ENCODE results near the gene ATP1A2.

Gene ATP1A2

DNA sequence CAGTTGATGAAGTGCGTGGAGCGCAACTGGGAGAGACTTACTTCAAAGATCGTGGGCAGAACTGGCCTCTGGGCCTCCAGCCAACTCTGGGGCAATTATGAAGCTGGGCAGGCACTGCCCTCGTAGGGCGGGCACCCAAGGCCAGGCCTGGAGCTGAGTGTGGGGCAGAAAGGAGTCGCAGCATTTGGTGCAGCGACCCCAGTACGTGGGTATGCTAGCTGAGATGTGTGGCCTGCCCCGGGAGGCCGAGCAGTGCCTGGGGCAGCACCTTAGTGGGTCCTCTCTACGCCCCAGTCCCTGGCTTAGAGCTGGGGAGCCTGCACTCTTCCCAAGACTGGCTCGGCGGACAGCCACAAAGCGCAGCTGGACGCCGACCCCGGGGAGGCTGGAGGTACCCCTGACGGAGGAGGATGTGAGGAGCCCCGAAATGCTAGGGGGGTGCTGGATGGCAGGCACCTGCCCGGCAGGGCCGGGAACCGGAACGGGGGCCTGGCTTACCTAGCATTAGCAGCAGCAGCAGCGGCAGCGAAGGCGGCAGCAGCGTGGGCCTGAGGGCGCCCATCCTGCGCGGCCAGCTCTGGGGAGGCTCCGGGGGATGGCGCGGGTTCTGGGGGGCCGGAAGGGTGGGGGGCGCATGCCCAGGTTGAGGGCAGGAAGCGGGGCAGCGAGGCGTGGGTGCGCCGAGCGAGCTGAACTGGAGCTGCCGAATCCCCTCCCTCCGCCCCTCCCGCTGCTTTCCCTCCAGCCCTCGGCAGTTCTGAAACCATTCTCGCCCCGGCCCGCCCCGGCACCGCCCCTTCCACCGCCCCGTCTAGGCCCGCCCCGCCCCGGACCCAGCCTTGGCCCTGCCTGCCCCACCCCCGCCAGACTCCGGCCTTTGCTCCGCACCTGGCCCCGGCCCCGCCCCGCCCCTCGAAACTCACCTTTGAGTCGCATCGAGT, 17.4 kb upstream of the ATP1A2 start, which contains the start of gene IGSF8 (continued):
- TF ChIP-seq MEIS1 (CRISPR knock-in tag; IDR thresholded peaks at IDR 0.05; ENCODE audit: borderline replicate concordance): no peak
- TF ChIP-seq, protein P1, sequence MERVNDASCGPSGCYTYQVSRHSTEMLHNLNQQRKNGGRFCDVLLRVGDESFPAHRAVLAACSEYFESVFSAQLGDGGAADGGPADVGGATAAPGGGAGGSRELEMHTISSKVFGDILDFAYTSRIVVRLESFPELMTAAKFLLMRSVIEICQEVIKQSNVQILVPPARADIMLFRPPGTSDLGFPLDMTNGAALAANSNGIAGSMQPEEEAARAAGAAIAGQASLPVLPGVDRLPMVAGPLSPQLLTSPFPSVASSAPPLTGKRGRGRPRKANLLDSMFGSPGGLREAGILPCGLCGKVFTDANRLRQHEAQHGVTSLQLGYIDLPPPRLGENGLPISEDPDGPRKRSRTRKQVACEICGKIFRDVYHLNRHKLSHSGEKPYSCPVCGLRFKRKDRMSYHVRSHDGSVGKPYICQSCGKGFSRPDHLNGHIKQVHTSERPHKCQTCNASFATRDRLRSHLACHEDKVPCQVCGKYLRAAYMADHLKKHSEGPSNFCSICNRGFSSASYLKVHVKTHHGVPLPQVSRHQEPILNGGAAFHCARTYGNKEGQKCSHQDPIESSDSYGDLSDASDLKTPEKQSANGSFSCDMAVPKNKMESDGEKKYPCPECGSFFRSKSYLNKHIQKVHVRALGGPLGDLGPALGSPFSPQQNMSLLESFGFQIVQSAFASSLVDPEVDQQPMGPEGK (tag by site-specific recombination; IDR thresholded peaks at IDR 0.05): peak; percentile 61
- TF ChIP-seq, protein P2, sequence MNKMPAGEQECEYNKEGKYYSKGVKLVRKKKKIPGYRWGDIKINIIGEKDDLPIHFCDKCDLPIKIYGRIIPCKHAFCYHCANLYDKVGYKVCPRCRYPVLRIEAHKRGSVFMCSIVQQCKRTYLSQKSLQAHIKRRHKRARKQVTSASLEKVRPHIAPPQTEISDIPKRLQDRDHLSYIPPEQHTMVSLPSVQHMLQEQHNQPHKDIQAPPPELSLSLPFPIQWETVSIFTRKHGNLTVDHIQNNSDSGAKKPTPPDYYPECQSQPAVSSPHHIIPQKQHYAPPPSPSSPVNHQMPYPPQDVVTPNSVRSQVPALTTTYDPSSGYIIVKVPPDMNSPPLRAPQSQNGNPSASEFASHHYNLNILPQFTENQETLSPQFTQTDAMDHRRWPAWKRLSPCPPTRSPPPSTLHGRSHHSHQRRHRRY (tag by site-specific recombination; IDR thresholded peaks at IDR 0.05): no peak
- TF ChIP-seq ZFP41 (tag by site-specific recombination; IDR thresholded peaks at IDR 0.05; ENCODE audit: borderline replicate concordance): no peak
- no peak for TF ChIP-seq ZNF324 (tag by site-specific recombination; IDR thresholded peaks at IDR 0.05)
- peak; percentile 36 for TF ChIP-seq SP2 (tag by site-specific recombination; IDR thresholded peaks at IDR 0.05)
- TF ChIP-seq ZNF707 (tag by site-specific recombination; IDR thresholded peaks at IDR 0.05): no peak
- no peak for TF ChIP-seq ZNF561 (tag by site-specific recombination; IDR thresholded peaks at IDR 0.05; ENCODE audit: borderline replicate concordance)

DNA sequence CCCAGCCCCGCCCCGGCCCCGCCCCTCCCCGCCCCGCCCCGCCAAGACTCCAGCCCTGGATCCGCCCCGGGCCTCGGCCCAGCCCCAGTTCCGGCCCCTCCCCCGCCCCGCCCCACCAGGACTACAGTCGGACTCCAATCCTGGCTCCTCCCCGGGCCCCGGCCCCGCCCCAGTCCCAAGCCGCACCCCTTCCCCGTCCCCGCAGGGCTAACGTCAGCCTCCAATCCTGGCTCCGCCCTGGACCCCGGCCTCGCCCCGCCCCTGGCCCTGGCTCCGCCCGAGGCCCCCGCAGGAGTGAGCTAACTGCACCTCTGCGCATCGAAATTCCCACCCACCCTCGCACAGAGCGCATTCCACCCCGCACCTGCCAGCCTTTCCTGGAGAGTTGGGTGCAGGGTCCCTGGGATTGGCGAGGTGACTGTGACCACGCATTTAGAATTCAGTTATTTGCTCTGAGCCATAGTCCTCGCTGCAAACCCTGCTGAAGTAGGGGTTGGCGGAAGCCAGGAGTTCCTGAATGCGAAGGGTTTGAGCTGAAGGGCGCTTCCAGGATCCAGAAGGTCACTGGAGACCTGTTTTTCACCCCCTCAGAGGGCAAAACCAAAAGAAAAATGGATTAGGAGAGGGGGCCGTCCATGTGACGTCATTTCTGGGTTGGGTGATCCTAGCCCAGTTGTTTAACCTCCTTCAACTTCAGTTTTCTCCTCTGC, 16.6 kb upstream of the ATP1A2 start:
- H3K4me3 ChIP-seq (ENCODE audit: low read depth, low read length): peak overlapping the region; percentile 15
- H3K36me3 ChIP-seq (ENCODE audit: control insufficient read depth in 2 of 2, insufficient read depth in 1 of 2, low read length in 2 of 2): peaks cover 0 to 7% of the 10 kb centered on the region in 2 experiments; a peak in 1 of 3 replicates
- no peaks in the 10 kb centered on the region for H3K9me3 ChIP-seq (ENCODE audit: control insufficient read depth, insufficient read depth, low read depth, low read length)
- ChIA-PET CTCF (interaction anchor here (0.7 to 5.1 kb wide), 6 partner anchors 13 to 193 kb away, joined by 3 to 64 read pairs (median 8); no protein-coding TSS in a partner anchor), POLR2A (interaction anchor here (0.7 to 2.1 kb wide), 8 partner anchors 10 to 304 kb away, joined by 3 to 11 read pairs (median 4); no protein-coding TSS in a partner anchor)
- no peak overlapping the region for H3K27ac ChIP-seq (ENCODE audit: extremely low read depth, low read depth, low read length)
- H3K4me1 ChIP-seq (ENCODE audit: control insufficient read depth, insufficient read depth, low read length): peaks cover 4% of the 10 kb centered on the region
- TF ChIP-seq PRDM1 (tag by site-specific recombination; IDR thresholded peaks at IDR 0.05) (no peak), ZNF266 (tag by site-specific recombination; IDR thresholded peaks at IDR 0.05; ENCODE audit: low read depth) (no peak), EGR2 (tag by site-specific recombination; IDR thresholded peaks at IDR 0.05; ENCODE audit: low read depth) (peak; percentile 56), ZFHX2 (tag by site-specific recombination; conservative IDR thresholded peaks at IDR 0.05) (peak; percentile 61), SP2 (tag by site-specific recombination; IDR thresholded peaks at IDR 0.05) (peak; percentile 32), ZNF670 (tag by site-specific recombination; IDR thresholded peaks at IDR 0.05; ENCODE audit: low read depth) (no peak), KLF1 (tag by site-specific recombination; IDR thresholded peaks at IDR 0.05) (peak; percentile 35), GLIS1 (tag by site-specific recombination; IDR thresholded peaks at IDR 0.05) (peak; percentile 58), KLF10 (tag by site-specific recombination; IDR thresholded peaks at IDR 0.05) (peak; percentile 48; the same call in 1 of the 2 replicates), ZNF600 (tag by site-specific recombination; IDR thresholded peaks at IDR 0.05) (peak; percentile 81), ZNF311 (tag by site-specific recombination; IDR thresholded peaks at IDR 0.05; ENCODE audit: borderline replicate concordance) (no peak)
- TF ChIP-seq, protein P3, sequence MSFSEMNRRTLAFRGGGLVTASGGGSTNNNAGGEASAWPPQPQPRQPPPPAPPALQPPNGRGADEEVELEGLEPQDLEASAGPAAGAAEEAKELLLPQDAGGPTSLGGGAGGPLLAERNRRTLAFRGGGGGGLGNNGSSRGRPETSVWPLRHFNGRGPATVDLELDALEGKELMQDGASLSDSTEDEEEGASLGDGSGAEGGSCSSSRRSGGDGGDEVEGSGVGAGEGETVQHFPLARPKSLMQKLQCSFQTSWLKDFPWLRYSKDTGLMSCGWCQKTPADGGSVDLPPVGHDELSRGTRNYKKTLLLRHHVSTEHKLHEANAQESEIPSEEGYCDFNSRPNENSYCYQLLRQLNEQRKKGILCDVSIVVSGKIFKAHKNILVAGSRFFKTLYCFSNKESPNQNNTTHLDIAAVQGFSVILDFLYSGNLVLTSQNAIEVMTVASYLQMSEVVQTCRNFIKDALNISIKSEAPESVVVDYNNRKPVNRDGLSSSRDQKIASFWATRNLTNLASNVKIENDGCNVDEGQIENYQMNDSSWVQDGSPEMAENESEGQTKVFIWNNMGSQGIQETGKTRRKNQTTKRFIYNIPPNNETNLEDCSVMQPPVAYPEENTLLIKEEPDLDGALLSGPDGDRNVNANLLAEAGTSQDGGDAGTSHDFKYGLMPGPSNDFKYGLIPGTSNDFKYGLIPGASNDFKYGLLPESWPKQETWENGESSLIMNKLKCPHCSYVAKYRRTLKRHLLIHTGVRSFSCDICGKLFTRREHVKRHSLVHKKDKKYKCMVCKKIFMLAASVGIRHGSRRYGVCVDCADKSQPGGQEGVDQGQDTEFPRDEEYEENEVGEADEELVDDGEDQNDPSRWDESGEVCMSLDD (tag by site-specific recombination; IDR thresholded peaks at IDR 0.05): no peak
- TF ChIP-seq, protein P4, sequence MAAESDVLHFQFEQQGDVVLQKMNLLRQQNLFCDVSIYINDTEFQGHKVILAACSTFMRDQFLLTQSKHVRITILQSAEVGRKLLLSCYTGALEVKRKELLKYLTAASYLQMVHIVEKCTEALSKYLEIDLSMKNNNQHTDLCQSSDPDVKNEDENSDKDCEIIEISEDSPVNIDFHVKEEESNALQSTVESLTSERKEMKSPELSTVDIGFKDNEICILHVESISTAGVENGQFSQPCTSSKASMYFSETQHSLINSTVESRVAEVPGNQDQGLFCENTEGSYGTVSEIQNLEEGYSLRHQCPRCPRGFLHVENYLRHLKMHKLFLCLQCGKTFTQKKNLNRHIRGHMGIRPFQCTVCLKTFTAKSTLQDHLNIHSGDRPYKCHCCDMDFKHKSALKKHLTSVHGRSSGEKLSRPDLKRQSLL (tag by site-specific recombination; IDR thresholded peaks at IDR 0.05): no peak
- TF ChIP-seq, protein P1 (tag by site-specific recombination; IDR thresholded peaks at IDR 0.05): peak; percentile 45

Data from HEK293 (cell line).